Endodermal cell (in vitro differentiated cells): Measurements from ENCODE around the gene WWC1. TPM values are rescaled to one million over a fixed set of nuclear protein-coding genes. Genes with fewer than 3 reads are reported as not detected.

Experiments used
- DNase-seq: peaks from one replicate; pipeline ENCODE4 v3.0.0-alpha.2; 2017
- H3K27ac ChIP-seq: 2 replicates; pipeline ENCODE4 v1.5.1; 2013; ENCODE audit warnings: mild to moderate bottlenecking, low read depth, low read length, moderate library complexity
- H3K27me3 ChIP-seq: 2 replicates; pipeline ENCODE4 v1.6.1; 2013; ENCODE audit warnings: mild to moderate bottlenecking, low read length, moderate library complexity; ENCODE audit not compliant: insufficient read depth, control insufficient read depth, poor library complexity, severe bottlenecking
- H3K36me3 ChIP-seq: 2 replicates; pipeline ENCODE4 v1.7.0; 2013; ENCODE audit warnings: mild to moderate bottlenecking, low read length, moderate library complexity; ENCODE audit not compliant: control insufficient read depth, insufficient read depth
- H3K4me1 ChIP-seq: one replicate; pipeline ENCODE4 v1.7.0; 2013; ENCODE audit warnings: low read length; ENCODE audit not compliant: control insufficient read depth, insufficient read depth
- H3K4me3 ChIP-seq: 2 replicates; pipeline ENCODE4 v1.5.1; 2013; ENCODE audit warnings: mild to moderate bottlenecking, low read length, moderate library complexity
- H3K9ac ChIP-seq: 2 replicates; pipeline ENCODE4 v1.6.1; 2013; ENCODE audit warnings: mild to moderate bottlenecking, low read length, moderate library complexity; ENCODE audit not compliant: poor library complexity, severe bottlenecking; ENCODE audit errors: extremely low read depth
- H3K9me3 ChIP-seq: 2 replicates; pipeline ENCODE4 v1.6.1; 2013; ENCODE audit warnings: mild to moderate bottlenecking, low read length, moderate library complexity; ENCODE audit not compliant: control insufficient read depth
- H3K27ac Mint-ChIP-seq: 2 replicates; pipeline ENCODE4 v1.8.0; 2020; ENCODE audit warnings: mixed read lengths
- H3K27me3 Mint-ChIP-seq: 2 replicates; pipeline ENCODE4 v1.8.0; 2021; ENCODE audit warnings: mild to moderate bottlenecking, mixed read lengths; ENCODE audit not compliant: insufficient read depth
- H3K36me3 Mint-ChIP-seq: 2 replicates; pipeline ENCODE4 v1.8.0; 2020; ENCODE audit warnings: low read depth, mixed read lengths
- H3K4me1 Mint-ChIP-seq: 2 replicates; pipeline ENCODE4 v1.8.0; 2020; ENCODE audit warnings: mixed read lengths
- H3K4me3 Mint-ChIP-seq: 2 replicates; pipeline ENCODE4 v1.8.0; 2020; ENCODE audit warnings: mild to moderate bottlenecking, moderate library complexity, mixed read lengths
- H3K9me3 Mint-ChIP-seq: 2 replicates; pipeline ENCODE4 v1.8.0; 2020; ENCODE audit warnings: mild to moderate bottlenecking, mixed read lengths
- CTCF ChIP-seq: fragments of 200-600 bp; sonication (generic); conservative IDR thresholded peaks from 2 replicates; pipeline ENCODE4 v1.5.0; 2021; ENCODE audit warnings: antibody characterized with exemption, mild to moderate bottlenecking
- WGBS, 2 experiments: methylation state at CpG; one replicate each; pipeline versions ENCODE4 v1.1.5 to v1.1.7; 2013; ENCODE audit warnings: missing lambda C conversion rate in 2 of 2, mixed read lengths in 1 of 2; ENCODE audit not compliant: insufficient coverage in 1 of 2, insufficient read length in 1 of 2; 5-methylcytosine and 5-hydroxymethylcytosine counted together
- total RNA-seq, 2 donors: library from RNA; stranded (reverse); fragmentation: NEBNext Ultra II Directional in 1 of 2; extraction: Animal tissue kit (Norgen Biotek cat#: 25700) in 1 of 2; gene quantifications; 2 replicates in 1 of 2; 3 replicates in 1 of 2; pipeline ENCODE4 v1.2.1, GENCODE V29; 2021

Gene WWC1
- total RNA-seq, 2 donors from 2014 or later, result 18.4 to 20.3 TPM

GRCh38 chr5:168427224-168427623 lies 135.8 kb downstream of the WWC1 start:
- H3K9ac ChIP-seq, result no peak overlapping the region
- DNase-seq, result no peak
- Mint-ChIP-seq H3K9me3 (no peaks in the 10 kb centered on the region), H3K4me3 (no peak overlapping the region), H3K27me3 (no peaks in the 10 kb centered on the region), H3K36me3 (peaks cover 26% of the 10 kb centered on the region), H3K27ac (no peak overlapping the region), H3K4me1 (no peaks in the 10 kb centered on the region)
- peaks cover 14% of the 10 kb centered on the region for H3K36me3 ChIP-seq
- H3K9me3 ChIP-seq, result no peaks in the 10 kb centered on the region
- H3K27ac ChIP-seq, result no peak overlapping the region
- H3K4me1 ChIP-seq, result no peaks in the 10 kb centered on the region
- H3K27me3 ChIP-seq, result no peaks in the 10 kb centered on the region
- WGBS, 2 experiments, result 93 to 100% methylated on average over 2 to 4 of the region's 4 CpGs
- no peak overlapping the region for H3K4me3 ChIP-seq
- TF ChIP-seq CTCF, result no peak

GRCh38 chr5:168428552-168428951 lies 137.1 kb downstream of the WWC1 start:
- no peak for TF ChIP-seq CTCF
- Mint-ChIP-seq H3K27ac (no peak overlapping the region), H3K36me3 (peaks cover 27% of the 10 kb centered on the region), H3K4me1 (no peaks in the 10 kb centered on the region), H3K9me3 (no peaks in the 10 kb centered on the region), H3K4me3 (no peak overlapping the region), H3K27me3 (no peaks in the 10 kb centered on the region)
- no peak for DNase-seq
- H3K4me1 ChIP-seq, result no peaks in the 10 kb centered on the region
- H3K36me3 ChIP-seq, result peaks cover 14% of the 10 kb centered on the region
- no peaks in the 10 kb centered on the region for H3K27me3 ChIP-seq
- no peak overlapping the region for H3K4me3 ChIP-seq
- H3K27ac ChIP-seq, result no peak overlapping the region
- WGBS, 2 experiments, result 94 to 98% methylated on average over 7 to 10 of the region's 10 CpGs
- H3K9me3 ChIP-seq, result no peaks in the 10 kb centered on the region
- H3K9ac ChIP-seq, result no peak overlapping the region

- peaks cover 19% of the 10 kb centered on the region for H3K36me3 ChIP-seq
- Mint-ChIP-seq H3K9me3 (no peaks in the 10 kb centered on the region), H3K27me3 (no peaks in the 10 kb centered on the region), H3K36me3 (peaks cover 34% of the 10 kb centered on the region), H3K4me1 (no peaks in the 10 kb centered on the region), H3K27ac (no peak overlapping the region), H3K4me3 (no peak overlapping the region)
- no peak for TF ChIP-seq CTCF
- H3K27me3 ChIP-seq, result no peaks in the 10 kb centered on the region
- H3K9ac ChIP-seq, result no peak overlapping the region
- 93 to 96% methylated on average over 3 to 4 of the region's 4 CpGs for WGBS, 2 experiments
- peak overlapping the region; percentile 17 for H3K27ac ChIP-seq
- no peak for DNase-seq
- H3K4me3 ChIP-seq, result no peak overlapping the region
- H3K4me1 ChIP-seq, result no peaks in the 10 kb centered on the region
- no peaks in the 10 kb centered on the region for H3K9me3 ChIP-seq
These were observed 138.9 kb downstream of the WWC1 start for GRCh38 chr5:168430296-168430695.
